PFSK-1 (cell line): ENCODE measurements around the gene BNIP5.

Experiments
- SIN3A ChIP-seq: IDR thresholded peaks from 2 replicates; pipeline ENCODE4 v1.6.1; 2012; ENCODE audit warnings: mild to moderate bottlenecking, low read length, moderate library complexity, borderline replicate concordance; ENCODE audit not compliant: insufficient read depth
- TAF1 ChIP-seq: IDR thresholded peaks from 2 replicates; pipeline ENCODE4 v1.6.1; 2012; ENCODE audit warnings: low read length, control low read depth, borderline replicate concordance; ENCODE audit not compliant: insufficient read depth

DNA sequence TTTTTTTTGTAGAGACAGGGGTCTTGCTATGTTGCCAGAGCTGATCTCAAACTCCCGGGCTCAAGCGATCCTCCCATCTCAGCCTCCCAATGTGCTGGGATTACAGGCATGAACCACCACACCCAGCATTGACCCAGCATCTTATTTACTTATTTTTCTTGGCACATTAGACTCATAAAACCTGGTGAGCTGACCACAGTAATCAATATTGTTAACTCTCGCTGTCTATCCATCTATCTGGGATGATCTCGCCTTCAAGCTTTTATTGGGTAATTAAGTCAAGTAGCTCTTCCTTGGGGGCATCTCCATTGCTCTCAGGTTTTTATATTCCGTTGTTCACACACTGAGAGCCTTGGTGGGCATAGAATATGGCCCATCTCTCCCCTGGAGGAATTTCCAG, 49.8 kb downstream of the BNIP5 start:
- TF ChIP-seq TAF1 (no peak), SIN3A (no peak)
